Osteoblast (primary cell): Measurements from ENCODE around the gene OSTN. TPM values are rescaled to one million over a fixed set of nuclear protein-coding genes. Genes with fewer than 3 reads are reported as not detected.

ENCODE experiments used
- DNase-seq: peaks from one replicate; pipeline ENCODE4 v3.0.0; 2011; ENCODE audit warnings: low spot score, mixed read lengths; ENCODE audit not compliant: insufficient read length; ENCODE audit errors: missing footprints
- H2AFZ ChIP-seq: 2 replicates; pipeline ENCODE4 v1.6.0; 2011; ENCODE audit warnings: mild to moderate bottlenecking, low read length
- H3K27ac ChIP-seq: 2 replicates; pipeline ENCODE4 v1.5.1; 2011; ENCODE audit warnings: mild to moderate bottlenecking, low read depth, low read length, moderate library complexity
- H3K27me3 ChIP-seq: 2 replicates; pipeline ENCODE4 v1.6.0; 2012; ENCODE audit warnings: mild to moderate bottlenecking, control low read depth, inconsistent platforms, low read length, moderate library complexity; ENCODE audit not compliant: insufficient read depth
- H3K36me3 ChIP-seq: 2 replicates; pipeline ENCODE4 v1.5.1; 2011; ENCODE audit warnings: mild to moderate bottlenecking, low read length, control low read depth, moderate library complexity; ENCODE audit not compliant: insufficient read depth
- H3K4me1 ChIP-seq: 2 replicates; pipeline ENCODE4 v1.5.1; 2011; ENCODE audit warnings: mild to moderate bottlenecking, low read length, control low read depth, moderate library complexity; ENCODE audit not compliant: insufficient read depth
- H3K4me2 ChIP-seq: 2 replicates; pipeline ENCODE4 v1.6.0; 2011; ENCODE audit warnings: mild to moderate bottlenecking, low read length; ENCODE audit not compliant: insufficient read depth
- H3K4me3 ChIP-seq: fragments of 200-600 bp; sonication (generic); 3 replicates; pipeline ENCODE4 v1.5.1; 2012; ENCODE audit warnings: mild to moderate bottlenecking, low read length, inconsistent platforms; ENCODE audit not compliant: insufficient read depth
- H3K79me2 ChIP-seq: 2 replicates; pipeline ENCODE4 v1.6.0; 2012; ENCODE audit warnings: mild to moderate bottlenecking, low read length, control low read depth, inconsistent platforms; ENCODE audit not compliant: insufficient read depth
- H3K9me3 ChIP-seq: 2 replicates; pipeline ENCODE4 v1.5.1; 2011; ENCODE audit warnings: low read depth, low read length, control low read depth
- H4K20me1 ChIP-seq: 2 replicates; pipeline ENCODE4 v1.6.0; 2012; ENCODE audit warnings: mild to moderate bottlenecking, low read length, control low read depth; ENCODE audit not compliant: insufficient read depth
- total RNA-seq: library from RNA; depleted of rRNA; stranded (reverse); fragments of >200 nt; gene quantifications from 2 replicates; pipeline ENCODE4 v1.2.3, GENCODE V29; 2012
- TF ChIP-seq, protein P1 (sequence below): IDR thresholded peaks from 2 replicates; pipeline ENCODE4 v1.5.1; 2011; ENCODE audit warnings: mild to moderate bottlenecking, low read depth, low read length, moderate library complexity; ENCODE audit errors: extremely low read depth

OSTN gene
- total RNA-seq, 1 donor = under 0.01 TPM

DNA sequence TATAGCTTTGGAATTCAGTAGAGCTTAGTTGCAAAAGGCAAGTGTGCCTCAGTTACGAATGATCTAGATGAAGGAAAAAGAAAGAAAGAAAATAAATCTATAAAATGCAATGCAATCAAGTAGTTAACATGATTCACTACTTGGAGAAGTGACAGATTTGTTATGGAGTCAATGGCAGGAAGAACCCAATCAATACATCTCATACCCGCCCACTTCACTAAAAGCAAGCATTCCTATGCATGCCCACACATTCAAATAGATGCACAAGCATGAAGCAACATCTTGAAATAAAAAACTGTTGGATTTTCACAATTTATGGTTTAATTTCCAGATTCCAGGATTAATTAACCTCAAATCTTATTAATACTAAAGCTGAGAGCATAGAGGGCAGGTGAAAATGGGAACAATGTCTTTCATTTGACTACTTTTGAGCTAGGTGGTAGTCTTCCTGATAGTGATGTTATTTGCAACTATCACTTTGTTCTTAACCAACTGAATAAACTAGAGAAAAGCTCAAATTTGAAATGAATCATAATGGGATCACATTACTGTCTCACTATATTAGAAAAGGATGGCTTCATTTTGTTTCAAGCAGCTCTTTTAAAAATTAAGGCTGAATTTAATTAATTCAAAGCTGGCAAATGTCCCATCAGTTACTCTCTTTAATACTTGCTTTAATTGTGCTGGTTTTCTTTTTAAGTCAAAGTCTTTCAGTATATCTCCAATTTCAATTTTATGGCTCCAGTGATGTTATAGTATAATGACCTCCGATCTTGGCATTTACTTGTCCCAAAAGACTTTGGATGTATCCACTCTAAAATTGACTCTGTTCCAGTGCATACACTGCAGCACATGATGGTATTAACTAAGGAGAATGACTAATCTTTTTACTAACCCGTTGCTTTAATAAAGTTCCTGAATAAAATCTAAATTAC is 83.5 kb downstream of the OSTN start:
- Histone ChIP-seq H3K4me2 (peak overlapping the region; percentile 28), H3K27me3 (no peaks in the 10 kb centered on the region), H3K36me3 (no peaks in the 10 kb centered on the region), H3K79me2 (no peaks in the 10 kb centered on the region), H3K4me1 (peaks cover 12% of the 10 kb centered on the region), H3K9me3 (no peaks in the 10 kb centered on the region), H3K4me3 (no peak overlapping the region), H4K20me1 (no peaks in the 10 kb centered on the region), H3K27ac (peak overlapping the region; percentile 29), H2AFZ (peak overlapping the region; percentile 30)
- TF ChIP-seq, protein P1, sequence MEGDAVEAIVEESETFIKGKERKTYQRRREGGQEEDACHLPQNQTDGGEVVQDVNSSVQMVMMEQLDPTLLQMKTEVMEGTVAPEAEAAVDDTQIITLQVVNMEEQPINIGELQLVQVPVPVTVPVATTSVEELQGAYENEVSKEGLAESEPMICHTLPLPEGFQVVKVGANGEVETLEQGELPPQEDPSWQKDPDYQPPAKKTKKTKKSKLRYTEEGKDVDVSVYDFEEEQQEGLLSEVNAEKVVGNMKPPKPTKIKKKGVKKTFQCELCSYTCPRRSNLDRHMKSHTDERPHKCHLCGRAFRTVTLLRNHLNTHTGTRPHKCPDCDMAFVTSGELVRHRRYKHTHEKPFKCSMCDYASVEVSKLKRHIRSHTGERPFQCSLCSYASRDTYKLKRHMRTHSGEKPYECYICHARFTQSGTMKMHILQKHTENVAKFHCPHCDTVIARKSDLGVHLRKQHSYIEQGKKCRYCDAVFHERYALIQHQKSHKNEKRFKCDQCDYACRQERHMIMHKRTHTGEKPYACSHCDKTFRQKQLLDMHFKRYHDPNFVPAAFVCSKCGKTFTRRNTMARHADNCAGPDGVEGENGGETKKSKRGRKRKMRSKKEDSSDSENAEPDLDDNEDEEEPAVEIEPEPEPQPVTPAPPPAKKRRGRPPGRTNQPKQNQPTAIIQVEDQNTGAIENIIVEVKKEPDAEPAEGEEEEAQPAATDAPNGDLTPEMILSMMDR = no peak
- peak; percentile 50 for DNase-seq

DNA sequence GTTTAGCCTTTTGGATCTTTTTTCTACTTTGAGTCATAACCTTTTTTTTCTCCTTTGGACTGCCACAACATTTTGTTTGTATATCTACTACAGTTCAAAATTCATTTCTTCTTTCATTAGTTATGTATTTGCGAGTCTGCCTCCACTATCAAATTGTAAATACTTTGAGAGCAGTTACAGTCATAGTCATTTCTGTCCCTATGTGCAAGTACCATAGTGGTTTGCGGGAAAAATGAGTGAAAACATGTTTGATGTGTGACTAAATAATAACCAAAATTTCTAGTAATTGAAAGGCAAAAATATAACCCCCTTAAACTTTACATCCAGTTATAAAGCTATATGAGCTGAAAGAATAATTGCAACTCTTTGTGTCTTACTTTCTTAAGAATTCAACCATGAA is 84.4 kb downstream of the OSTN start:
- H4K20me1 ChIP-seq = no peaks in the 10 kb centered on the region

DNA sequence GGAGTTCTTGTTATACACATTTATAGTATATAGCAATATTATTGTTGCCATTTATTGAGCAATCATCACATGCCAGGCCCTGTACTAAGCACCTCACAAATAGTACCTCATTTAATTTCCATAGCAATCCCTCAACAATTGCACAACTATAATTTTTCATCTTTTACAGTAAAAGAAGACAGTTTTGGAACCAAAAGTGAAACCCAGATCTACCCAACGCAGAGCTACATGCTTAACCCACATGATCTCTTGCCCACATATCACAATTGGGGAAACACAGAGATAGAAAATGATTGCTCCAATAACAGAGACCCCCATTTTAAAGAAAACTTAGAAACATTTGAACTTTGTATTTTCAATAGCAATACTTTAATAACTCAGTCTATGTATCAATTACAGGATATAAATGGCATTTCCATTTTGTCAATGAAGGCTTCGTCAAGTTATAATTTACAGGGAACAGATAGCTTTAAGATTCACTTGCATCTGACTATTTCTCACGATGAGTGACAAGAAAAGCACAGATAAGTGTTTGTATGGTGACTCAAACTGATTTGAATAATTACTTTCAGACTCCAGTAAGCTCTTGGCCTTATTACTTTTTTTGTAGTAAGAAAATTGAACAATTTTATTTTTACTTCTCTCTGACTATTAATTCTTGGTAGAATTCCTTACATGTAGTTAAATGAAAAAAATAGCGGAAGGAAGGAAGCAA is 91.4 kb downstream of the OSTN start:
- Histone ChIP-seq H3K36me3 (no peaks in the 10 kb centered on the region), H2AFZ (peak overlapping the region; percentile 56), H3K27ac (peak overlapping the region; percentile 18), H3K9me3 (no peaks in the 10 kb centered on the region), H3K4me2 (peak overlapping the region; percentile 69), H3K79me2 (no peaks in the 10 kb centered on the region), H4K20me1 (no peaks in the 10 kb centered on the region), H3K4me3 (peak overlapping the region; percentile 16), H3K27me3 (no peaks in the 10 kb centered on the region), H3K4me1 (peaks cover 7% of the 10 kb centered on the region)
- TF ChIP-seq, protein P1 = no peak
- no peak for DNase-seq

More for the DNA sequence above, 84.4 kb downstream of the OSTN start:
- Histone ChIP-seq H3K79me2 (no peaks in the 10 kb centered on the region), H3K27ac (peak overlapping the region; percentile 29), H3K27me3 (no peaks in the 10 kb centered on the region), H3K4me2 (peak overlapping the region; percentile 28), H3K36me3 (no peaks in the 10 kb centered on the region), H3K4me3 (no peak overlapping the region), H3K4me1 (peaks cover 12% of the 10 kb centered on the region), H3K9me3 (no peaks in the 10 kb centered on the region), H2AFZ (peak overlapping the region; percentile 30)
- no peak for DNase-seq
- TF ChIP-seq, protein P1 = no peak
